M059J (cell line): ENCODE measurements around the gene IMMP2L. TPM values are rescaled to one million over a fixed set of nuclear protein-coding genes. Genes with fewer than 3 reads are reported as not detected.

ENCODE experiments used
- DNase-seq: peaks from one replicate; pipeline ENCODE4 v3.0.0-alpha.2; 2012; ENCODE audit warnings: low read depth
- total RNA-seq: library from RNA; depleted of rRNA; stranded (reverse); fragments of >200 nt; shearing (Covaris generic); gene quantifications from 2 replicates; pipeline ENCODE4 v1.2.3, GENCODE V29; 2014

The IMMP2L gene
- total RNA-seq, 1 experiment from 2014 or later, result 8.6 TPM

DNA sequence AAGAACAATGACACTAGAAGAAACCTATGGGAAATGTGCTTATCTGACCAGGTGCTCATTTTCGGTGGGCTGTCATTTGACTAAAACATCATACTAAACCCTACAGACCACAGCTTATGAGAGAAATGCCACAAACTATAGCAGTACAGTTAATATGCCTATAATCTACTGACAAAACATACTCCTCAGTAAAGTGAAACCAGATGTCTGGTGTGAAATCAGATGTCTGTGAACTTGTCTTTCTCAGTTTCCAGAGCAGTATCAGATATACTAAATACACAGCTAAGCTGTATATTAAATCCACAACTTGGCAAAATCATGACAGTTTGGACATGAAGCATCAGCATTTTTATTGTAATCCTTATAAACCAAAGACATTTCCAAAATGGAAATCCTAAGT is 3.3 kb downstream of the IMMP2L start:
- DNase-seq, result no peak

DNA sequence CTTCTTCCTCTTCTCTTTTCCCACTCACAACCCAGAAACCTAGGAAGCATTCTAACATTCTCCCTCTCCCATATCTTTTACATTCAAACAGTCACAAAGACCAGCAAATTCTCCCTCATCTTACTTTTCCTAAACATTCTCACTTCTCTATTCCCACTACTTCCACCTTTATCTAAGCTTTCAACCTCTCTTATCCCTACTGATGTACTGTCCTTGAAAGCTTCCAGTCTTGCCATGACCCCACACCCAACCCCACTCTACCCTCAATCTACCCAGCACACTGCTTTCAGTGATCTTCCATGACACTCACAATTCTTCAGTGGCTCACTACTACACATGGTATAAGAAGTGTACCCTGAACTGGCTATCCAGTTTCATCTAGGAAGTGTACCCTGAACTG is 5.3 kb downstream of the IMMP2L start:
- DNase-seq, result no peak

DNA sequence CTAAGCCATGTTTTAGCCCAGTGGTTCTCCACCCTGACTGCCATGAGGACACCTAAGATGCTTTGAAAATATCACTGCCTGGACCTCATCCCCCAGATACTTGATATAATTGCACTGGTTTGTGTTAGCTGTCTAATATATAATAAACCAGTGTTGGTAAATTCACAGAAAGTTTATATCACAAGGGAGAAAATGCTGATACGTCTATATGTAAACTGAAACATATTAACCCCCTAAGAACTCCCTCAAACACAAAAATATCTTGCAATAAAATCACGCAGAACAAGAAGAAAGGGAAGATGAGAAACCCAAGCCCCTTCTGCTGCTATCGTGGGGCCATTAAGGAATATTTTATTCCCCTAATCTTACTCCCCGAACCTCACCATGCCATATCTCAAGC is 8.2 kb downstream of the IMMP2L start:
- no peak for DNase-seq

DNA sequence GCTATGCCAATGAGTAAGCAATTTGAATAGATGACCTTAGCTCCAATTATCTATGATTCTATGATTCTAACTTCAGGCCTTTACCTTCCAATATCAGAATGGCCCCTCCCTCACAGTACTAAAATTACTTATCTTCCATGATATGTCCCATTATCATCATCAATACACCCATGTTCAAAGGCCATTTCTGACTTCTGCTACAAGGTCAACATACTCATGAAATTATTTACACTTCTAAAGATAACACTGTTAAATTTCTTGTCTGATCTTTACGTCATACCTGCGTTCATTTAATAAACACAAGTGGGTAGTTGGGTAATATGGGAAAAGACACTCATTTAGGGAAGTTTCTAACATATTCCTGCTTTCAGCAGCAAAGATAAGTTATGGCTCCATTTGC is 21.2 kb downstream of the IMMP2L start:
- no peak for DNase-seq

DNA sequence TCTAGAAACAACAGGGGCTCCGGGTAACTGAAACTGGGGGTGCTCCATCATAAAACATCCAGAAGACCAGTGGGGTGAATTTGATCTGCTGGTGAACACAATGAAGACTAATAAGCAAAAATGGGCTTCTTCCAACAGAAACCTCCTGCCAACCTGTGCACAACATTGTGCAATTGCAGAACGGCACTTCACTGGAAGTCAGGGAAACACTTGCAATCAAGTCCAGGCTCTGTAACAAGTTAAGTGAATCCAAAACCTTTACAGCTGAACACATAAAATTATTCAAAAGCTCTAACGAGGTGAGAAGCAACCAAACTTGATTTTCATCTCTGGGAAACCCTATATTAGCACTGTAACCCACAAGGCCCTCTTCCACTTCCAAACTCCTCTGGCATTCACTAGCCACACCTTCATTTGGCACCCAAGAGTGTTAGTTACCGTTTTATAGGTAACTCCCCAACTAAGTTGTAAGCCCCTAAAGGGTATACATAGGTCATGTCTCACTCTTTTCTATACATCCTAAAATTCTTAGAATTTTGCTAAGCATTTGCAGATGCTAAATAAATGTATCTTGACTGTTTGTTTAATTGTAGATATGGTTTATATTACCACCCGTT is 22.0 kb downstream of the IMMP2L start:
- no peak for DNase-seq

DNA sequence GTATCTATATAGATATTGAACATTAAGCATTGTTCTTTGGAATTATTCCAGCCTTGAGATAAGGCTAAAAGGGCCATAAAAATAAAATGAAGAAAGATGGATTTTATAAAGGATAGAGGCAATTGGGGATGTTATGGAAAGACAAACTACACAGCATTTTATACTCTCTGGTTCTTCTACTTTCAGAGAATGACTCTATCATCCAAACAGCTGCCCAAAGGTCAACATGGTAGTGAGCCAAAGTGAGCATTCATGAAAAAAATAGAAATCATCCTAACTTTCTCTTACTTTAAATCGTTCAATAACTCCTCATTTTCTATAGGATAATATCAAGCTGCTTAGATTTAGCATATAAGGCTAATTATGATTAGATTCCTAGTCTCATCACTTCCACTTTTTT is 25.2 kb downstream of the IMMP2L start:
- DNase-seq, result no peak

DNA sequence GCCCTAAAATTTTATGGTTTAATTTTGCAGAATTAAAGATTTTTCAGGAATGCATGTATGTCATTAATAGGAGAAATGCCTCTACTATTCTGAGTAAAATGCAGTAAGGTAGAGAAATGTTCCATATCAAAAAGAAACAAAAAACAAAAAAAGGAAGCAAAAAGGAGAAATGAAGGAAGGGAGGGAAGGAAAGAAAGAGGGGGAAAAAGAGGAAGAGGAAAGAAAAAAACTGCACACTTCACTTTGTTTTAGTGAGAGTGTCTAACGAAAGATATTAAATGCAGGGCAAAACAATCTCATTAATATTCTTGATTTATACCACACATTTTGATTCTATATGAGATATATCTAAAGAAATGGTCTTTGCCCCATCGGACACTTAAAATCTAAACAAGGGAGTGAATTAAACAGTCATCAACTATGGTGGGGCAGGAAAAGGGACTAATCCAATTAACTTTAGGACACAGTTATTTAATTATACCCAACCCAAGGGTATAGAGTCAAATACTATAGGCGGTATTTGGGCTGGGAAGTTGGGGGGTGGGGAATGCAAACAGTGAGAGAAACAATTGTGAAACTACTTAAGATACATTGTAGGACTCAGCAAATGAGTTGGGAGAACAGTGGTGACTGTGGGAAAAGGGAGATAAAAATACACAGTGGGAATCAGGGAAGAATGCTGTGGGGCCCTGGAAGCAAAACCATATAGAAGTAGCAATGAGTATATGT is 27.0 kb downstream of the IMMP2L start:
- no peak for DNase-seq

DNA sequence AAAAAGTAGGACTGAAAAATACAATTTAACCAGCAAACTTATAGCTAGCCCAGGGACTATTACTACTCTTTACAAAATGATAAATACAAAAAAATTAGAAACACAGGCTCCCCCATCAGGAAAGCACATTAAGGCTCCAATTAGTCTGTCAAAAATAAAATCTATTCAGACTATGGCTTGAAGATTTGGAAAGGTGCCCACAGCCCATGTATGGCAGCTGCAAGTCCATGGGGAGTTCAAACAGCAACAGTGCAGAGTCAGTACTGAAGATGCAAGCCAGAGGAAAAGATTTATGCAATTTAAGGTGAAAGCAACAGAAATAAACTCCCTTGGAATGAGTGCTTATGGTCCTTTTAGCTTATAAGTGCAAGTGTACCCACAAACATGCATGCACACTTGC is 29.7 kb downstream of the IMMP2L start:
- DNase-seq, result no peak

DNA sequence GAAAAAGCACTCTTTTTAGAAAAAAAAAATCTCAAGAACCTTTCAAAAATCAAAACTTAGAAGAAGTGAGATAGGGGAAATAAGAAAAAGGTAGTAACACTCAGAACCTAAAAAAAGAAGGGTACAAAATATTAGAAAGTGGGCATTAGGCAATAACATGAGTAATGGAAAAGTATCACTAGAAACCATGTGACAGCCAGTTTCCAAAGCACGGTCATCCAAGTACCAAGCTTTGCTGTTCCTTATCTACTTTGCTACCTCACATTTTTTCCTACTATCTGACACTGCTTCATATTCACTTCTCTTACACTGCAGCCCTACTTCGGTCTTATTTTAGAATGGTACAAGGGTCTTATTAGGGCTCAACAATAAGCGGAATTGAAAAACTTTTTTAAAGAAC is 30.3 kb downstream of the IMMP2L start:
- DNase-seq, result no peak

DNA sequence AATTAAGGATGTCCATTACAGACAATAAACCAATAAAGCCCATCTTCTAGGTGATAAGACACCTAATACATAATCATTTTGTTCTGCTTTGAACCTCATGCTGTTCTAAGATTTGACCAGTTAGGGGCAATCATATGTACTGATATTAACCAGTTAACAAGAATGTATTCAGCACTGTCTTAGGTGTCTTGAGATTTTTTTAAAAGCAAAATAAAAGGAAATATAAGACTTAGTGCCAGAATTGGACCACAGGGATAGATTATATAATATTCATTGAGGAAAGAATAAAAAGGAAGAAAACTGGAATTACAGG is 32.0 kb downstream of the IMMP2L start:
- DNase-seq, result no peak

DNA sequence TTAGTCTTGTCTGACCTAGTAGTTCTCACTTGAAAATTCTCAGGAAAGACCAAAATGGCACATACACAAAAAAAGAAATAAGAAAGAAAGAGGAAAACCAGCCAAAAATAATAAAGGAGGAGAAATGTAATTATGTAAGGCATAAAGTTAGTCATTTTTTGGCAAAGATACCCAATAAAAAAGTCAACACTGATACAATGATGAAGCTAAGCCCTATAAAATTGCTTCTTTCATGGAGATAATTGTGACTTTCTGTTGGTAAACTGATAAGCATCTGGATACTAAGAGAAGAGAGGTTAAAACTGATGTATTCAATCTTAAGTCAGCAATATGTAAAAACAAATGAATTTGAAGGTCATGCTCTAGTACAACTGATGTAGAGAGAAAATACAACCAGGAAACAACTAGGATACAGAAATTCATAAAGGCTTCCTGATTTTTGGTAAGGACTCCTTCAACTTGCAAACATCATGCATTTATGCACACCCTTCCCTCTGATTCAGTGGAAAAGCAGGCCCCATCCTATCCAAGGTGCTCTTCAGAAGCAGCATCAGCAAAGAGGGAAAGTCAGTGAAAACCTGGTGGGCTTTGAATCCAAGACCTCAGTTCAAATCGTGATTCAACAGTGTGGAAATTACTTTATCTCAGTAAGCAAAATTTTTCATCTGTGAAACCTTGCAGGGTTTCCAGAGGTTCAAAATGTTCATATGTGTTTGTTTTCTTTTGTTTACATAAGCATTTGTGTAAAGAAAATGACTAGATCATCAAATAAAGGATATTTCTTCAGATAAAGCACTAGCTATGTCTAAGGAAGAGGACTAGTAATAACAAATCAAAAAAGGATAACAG is 32.6 kb downstream of the IMMP2L start:
- DNase-seq, result peak; percentile 20

DNA sequence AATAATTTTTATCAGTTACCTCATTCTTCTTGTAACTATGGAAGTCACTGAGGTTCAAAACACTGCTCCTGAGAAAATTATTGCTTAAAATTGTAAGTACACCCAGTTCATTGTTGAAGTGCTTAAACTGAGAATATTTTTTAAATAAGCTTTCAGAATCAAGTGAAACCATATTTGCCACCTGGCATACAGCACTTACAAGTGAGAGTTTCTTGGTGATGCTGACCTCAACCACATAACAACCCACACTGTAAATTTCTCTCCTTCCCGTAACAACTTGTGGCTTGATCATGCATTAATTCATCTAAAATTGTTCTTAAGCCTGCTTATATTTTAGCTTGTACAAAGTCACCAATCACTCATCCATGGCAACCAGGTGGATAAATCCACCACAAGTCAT is 34.0 kb downstream of the IMMP2L start:
- DNase-seq, result no peak

DNA sequence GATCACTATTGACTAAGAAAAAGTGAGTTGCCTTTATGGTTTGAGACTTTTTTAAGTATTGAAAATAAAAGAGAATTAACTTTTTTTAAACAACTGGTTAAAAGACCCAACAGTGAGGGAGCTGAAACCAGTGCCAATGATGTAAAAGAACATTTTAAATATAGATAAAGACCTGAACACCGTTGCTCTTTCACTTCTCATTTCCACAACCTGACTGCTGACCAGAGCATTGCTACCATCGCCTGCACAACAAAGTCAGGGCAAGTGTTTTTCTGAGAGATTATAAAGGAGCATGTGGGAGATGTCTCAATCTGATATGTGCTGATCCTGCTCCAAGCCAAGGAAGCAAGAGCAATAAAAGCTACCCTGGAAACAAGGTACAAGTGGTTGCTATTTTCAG is 34.7 kb downstream of the IMMP2L start:
- DNase-seq, result no peak

DNA sequence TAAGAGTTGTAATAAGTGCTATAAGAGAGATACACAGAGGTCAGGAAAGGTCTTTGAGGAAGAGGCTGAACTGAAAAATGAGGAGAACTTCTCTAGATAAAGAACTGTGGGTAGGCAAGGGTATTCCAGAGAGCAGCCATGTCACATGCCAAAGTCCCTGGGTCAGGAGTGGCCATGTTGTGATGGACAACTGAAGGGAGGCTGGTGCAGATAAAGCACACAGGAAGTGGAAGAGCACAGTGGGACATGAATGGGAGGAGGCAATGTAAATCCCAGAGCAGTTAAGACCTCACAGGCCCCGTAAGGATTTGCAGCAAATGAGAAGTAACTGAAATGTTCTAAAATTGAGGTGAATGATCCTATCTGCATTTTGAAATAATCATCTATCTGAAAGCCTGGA is 37.2 kb downstream of the IMMP2L start:
- DNase-seq, result no peak

DNA sequence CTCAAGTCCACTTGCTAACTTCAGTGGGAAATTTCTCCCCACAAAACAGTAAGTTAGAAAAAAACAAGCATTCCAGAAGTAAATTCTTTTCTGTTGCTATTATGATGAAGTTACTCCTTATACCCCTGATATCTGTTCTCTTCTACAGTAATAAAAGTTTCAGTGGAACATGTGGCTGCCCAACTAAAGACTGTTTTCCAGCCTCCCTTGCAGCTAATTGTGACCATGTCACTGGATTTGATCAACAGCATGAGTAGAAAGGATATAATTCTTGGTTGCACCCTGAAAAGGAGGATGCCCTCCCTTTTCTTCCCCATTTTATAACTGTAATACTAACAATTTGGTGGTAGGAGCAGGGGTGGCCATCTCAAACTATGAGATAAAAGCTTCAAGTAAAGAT is 40.6 kb downstream of the IMMP2L start:
- no peak for DNase-seq

DNA sequence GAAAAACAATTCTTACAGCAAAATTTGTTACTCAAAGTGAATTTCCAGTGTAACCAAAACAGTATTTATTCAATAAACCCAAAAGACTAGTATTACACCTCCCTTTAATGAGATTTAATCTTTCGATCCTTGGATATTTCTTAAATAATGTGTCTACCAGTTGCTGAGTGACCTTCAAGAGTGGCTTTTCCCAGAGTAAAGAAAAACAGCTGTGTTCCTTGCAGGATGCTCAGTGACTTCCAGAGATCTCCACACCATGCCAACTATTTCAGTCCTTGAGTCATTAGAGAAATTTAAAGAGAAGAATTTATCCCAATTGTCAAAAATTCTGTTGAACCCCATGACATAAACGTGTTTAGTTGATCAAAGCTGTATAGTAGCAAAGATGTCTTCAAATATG is 44.0 kb downstream of the IMMP2L start:
- DNase-seq, result no peak

DNA sequence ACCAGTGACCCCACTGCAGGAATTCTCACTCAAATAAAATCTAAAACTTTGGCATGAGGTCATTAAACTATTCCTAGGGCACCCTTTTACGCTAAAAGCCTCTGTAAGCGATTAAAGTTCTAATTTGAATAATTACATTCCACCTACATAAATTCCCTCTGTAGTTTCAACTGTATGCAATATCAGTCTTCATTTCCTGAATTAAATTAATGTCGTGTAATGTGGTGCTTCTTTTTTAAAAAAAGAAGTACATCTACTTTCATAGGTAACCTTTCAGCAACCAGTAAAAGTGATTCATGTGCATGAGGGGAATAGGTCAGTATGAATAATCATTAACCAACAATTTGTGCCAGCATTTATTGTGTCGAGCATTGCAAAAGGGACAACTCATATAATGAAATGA is 44.7 kb downstream of the IMMP2L start:
- peak; percentile 9 for DNase-seq

DNA sequence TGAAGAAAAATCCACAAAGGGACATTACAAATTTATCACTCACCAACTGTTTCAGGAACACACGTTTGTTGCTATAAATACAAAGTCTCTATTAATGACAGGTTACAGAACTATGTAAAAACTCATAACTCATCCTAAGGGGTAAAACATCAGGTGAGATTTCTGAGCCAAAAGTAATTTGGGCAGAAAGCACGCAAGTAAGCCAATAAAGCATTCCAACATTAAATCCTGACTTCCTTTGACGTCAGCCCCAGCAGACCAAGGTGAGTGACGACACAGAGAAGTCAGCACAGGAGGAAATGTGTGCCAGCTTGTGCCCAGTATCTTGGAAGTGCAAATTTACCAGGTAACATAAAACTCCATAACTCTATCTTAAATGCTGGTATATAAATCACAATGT is 45.7 kb downstream of the IMMP2L start:
- DNase-seq, result peak; percentile 31

DNA sequence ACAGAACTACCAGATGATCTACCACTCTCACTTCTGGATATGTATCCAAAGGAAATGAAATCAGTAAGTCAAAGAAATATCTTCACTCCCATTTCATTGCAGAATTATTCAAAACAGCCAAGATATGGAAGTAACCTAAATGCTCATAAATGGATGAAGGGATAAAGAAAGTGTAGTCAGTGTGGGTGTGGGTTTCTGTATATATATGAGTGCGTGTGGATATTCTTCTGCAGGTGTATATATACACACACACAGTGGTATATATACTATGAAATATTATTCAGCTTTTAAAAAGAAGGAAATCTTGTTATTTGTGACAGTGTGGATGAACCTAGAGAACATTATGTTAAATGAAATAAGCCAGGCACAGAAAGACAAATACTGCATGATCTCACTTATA is 48.7 kb downstream of the IMMP2L start:
- DNase-seq, result no peak

DNA sequence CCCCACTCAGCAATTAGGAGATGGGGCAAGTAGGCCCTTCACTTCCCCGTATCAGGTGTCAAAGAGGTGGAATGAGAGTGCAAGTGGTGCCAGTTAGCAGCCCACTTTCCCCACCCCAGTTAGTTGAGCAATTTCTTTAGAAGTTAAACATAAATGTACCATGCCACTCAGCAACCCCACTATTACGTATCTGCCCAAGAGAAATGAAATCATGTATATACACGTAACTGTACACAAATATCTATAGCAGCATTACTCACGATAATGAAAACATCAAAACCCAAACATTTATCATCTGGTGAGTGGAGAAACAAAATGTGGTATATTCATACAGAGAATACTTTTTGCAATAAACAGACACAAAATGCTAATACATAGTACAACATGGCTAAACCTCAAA is 50.4 kb downstream of the IMMP2L start:
- DNase-seq, result no peak

DNA sequence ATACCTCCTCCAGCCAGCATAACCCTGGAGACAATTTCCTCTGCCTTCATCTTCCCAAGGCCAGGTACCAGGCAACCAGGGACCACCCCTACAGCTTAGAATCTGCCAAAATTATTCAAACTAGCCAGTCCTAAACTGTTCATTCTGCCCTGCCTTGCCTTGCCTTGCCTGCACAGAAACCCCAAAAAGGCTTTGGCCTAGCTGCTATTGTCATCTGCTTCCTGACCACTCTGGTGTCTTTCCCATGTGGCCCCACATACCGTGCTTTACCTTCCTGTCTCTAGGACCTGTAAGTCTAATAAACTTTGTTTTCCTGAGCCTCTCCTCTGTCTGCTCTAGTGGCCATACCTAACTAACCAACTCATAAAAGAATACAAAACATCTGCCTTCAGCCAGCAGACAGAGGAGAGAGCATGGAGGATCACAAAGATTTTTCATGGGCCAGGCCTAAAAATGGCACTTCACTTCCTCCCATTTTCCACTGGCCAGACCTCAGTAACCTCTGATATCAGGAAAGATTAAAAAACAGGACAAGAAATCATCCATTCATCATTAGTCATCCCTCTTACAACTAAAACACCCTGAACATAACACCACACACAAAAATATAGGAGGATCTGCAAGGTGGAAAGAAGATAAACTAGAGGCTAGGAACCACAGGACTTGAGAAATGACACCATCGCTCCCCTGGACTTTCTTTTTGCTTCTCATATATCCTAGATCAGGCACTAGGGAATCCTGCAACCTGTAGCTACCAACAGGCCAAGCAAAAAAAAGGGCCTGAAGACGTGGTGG is 51.5 kb downstream of the IMMP2L start:
- peak; percentile 12 for DNase-seq

DNA sequence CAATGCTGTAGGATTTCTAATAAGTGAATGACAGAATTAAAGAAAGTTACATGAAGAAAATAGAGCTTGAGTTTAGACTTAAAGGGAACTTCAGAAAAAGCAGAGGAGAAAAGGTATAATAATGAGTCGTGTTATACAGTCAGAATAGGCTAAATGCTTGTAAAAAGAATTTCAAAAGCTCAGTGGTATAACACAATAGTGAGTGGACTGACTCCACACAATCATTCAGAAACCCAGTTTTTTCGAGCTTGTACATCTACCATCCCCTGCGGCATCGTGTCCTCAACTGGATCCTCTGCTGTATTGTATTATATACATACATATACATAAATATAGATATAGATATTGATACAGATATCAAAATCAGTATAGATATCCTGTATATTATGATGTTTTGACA is 52.2 kb downstream of the IMMP2L start:
- no peak for DNase-seq
